Thymus (tissue), 11 donors: ENCODE measurements around the gene ZNF681. TPM values are rescaled to one million over a fixed set of nuclear protein-coding genes. Genes with fewer than 3 reads are reported as not detected.
"Not testable (repeated sequence)": the region's sequence is repeated elsewhere in the genome, so short reads cannot be mapped to it uniquely, and the experiment has no call there.

Experiments used
- DNase-seq, 9 donors: peaks; one replicate each; pipeline ENCODE4 v3.0.0-alpha.2; 2013; ENCODE audit warnings: low spot score in 9 of 9, low read depth in 6 of 9, missing footprints in 1 of 9
- H3K27ac ChIP-seq, 2 donors: one replicate each; pipeline ENCODE4 v1.5.1; 2013; ENCODE audit warnings: control low read depth in 1 of 2, low read depth in 1 of 2, low read length in 1 of 2, mild to moderate bottlenecking in 1 of 2, moderate library complexity in 1 of 2
- H3K27me3 ChIP-seq, 2 donors: one replicate each; pipeline ENCODE4 v1.5.1; 2013; ENCODE audit warnings: low read length in 1 of 2; ENCODE audit not compliant: control insufficient read depth in 2 of 2, insufficient read depth in 1 of 2
- H3K36me3 ChIP-seq, 2 donors: one replicate each; pipeline ENCODE4 v1.5.1; 2013; ENCODE audit warnings: low read length in 1 of 2, mild to moderate bottlenecking in 1 of 2, moderate library complexity in 1 of 2; ENCODE audit not compliant: control insufficient read depth in 2 of 2, insufficient read depth in 2 of 2
- H3K4me1 ChIP-seq, 2 donors: one replicate each; pipeline ENCODE4 v1.5.1; 2013; ENCODE audit warnings: low read length in 2 of 2; ENCODE audit not compliant: control insufficient read depth in 2 of 2, insufficient read depth in 2 of 2
- H3K4me3 ChIP-seq, 2 donors: one replicate each; pipeline ENCODE4 v1.5.1; 2013; ENCODE audit warnings: low read length in 2 of 2, control low read depth in 1 of 2, mild to moderate bottlenecking in 1 of 2
- H3K9me3 ChIP-seq, 2 donors: one replicate each; pipeline ENCODE4 v1.5.1; 2013; ENCODE audit warnings: low read length in 1 of 2, mild to moderate bottlenecking in 1 of 2; ENCODE audit not compliant: control insufficient read depth in 2 of 2, insufficient read depth in 1 of 2
- WGBS: extraction: QIAGEN DNeasy Blood & Tissue Kit; methylation state at CpG from one replicate; pipeline ENCODE4 v1.1.7; 2013; 5-methylcytosine and 5-hydroxymethylcytosine counted together
- polyA plus RNA-seq: library from polyadenylated mRNA; stranded (reverse); fragments of 200-250 nt; gene quantifications from one replicate; pipeline ENCODE4 v1.2.3, GENCODE V29; 2013
- total RNA-seq: library from RNA; stranded (reverse); fragments of 120-200 nt; gene quantifications from one replicate; pipeline ENCODE4 v1.2.4, GENCODE V29; 2013
- donor health status: healthy.

The ZNF681 gene
- total and polyA plus RNA-seq, 2 donors = 2.8 to 3.9 TPM

DNA sequence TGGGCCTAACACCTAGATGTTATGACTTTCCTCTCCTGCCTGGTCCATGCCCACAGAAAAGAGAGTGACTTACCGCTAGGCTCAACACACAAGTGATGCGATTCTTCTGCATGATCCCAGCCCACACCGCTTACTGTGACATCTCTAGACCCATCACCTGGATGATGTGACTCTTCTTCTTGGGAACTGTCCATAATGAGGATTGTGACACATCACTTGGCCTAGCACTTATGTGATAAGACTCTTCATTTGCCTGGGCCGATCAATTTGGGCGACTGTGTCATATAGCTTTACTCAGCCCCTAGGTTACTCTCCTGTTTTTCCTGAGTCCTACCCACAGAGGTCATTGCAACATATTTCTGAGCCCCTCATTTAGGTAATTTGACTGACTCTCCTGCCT lies 19.9 kb upstream of the ZNF681 start:
- Histone ChIP-seq H3K4me3 (no peak overlapping the region), H3K27me3 (no peaks in the 10 kb centered on the region), H3K27ac (no peak overlapping the region), H3K36me3 (peaks cover 0 to 3% of the 10 kb centered on the region in 2 donors), H3K4me1 (no peaks in the 10 kb centered on the region), H3K9me3 (no peaks in the 10 kb centered on the region)
- 97% methylated on average over 5 of the region's 5 CpGs for WGBS
- no peak for DNase-seq

DNA sequence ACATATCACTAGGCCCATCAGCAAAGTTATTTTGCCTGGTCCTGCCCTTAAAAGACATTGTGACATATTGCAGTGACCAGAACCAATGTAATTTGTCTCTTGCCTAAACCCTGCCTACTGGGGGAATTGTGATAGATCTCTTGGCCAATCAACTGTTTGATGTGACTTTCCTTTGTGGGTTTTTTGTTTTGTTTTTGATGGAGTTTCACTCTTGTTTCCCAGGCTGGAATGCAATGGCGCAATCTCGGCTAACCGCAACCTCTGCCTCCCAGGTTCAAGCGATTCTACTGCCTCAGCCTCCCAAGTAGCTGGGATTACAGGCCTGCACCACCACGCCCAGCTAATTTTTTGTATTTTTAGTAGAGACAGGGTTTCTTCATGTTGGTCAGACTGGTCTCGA lies 19.3 kb upstream of the ZNF681 start:
- H3K4me3 ChIP-seq, DNase-seq, H3K36me3 ChIP-seq, H3K9me3 ChIP-seq, H3K27me3 ChIP-seq, H3K27ac ChIP-seq, H3K4me1 ChIP-seq: not testable (repeated sequence)
- WGBS = 97% methylated on average over 6 of the region's 6 CpGs

DNA sequence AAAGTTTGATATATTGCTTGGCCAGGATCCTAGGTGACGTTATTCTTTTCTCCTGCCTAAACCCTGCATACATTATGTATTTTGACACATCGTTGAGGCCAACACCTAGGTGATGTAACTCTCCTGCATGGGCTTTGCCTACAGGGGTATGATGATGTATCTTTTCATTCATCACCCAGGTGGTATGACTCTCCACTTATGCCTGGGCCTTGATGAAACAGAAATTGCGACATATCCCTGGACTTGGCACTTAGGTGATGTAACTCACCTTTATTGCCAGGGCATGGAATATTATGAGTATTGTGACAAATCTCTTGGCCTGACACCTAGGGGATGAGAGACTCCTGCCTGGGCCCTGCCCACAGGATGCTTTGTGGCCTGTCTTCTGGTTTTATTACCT lies 18.5 kb upstream of the ZNF681 start:
- Histone ChIP-seq H3K9me3 (no peaks in the 10 kb centered on the region), H3K4me1 (no peaks in the 10 kb centered on the region), H3K4me3 (no peak overlapping the region), H3K36me3 (peaks cover 0 to 3% of the 10 kb centered on the region in 2 donors), H3K27me3 (no peaks in the 10 kb centered on the region), H3K27ac (no peak overlapping the region)
- no peak for DNase-seq
- 64% methylated on average over 3 of the region's 3 CpGs for WGBS

DNA sequence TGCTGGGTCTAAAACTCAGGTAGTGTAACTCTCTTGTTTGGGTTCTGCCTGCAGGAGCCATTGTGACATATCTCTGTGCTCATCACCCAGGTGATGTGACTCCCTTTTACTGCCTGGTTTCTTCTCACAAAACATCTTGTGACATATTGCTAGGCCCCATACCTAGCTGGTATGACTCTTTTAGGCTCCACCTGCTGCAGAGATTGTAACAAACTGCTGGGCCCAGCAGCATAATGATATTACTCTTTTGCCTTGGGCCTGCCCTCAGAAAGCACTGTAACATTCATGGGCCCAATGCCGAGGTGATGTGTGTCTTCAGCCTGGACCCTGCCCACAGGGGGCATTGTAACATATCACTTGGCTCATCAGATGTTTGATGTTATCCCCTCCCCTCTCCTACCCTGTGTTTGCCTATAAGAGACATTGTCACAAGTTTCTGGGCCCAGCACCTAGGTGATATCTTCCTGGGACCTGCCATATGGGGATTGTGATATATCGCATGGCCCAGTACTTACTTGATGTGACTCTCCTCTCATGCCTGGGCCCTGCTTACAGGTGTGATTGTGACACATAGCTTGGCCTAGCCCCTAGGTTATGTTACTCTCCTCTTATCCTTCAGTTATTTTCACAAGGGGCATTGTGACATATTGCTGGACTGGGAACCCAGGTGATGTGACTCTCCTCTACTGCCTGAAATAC lies 18.0 kb upstream of the ZNF681 start:
- DNase-seq = no peak
- 98% methylated on average over 2 of the region's 2 CpGs for WGBS
- no peak overlapping the region for H3K27ac ChIP-seq
- no peaks in the 10 kb centered on the region for H3K9me3 ChIP-seq
- peaks cover 0 to 3% of the 10 kb centered on the region in 2 donors for H3K36me3 ChIP-seq
- no peaks in the 10 kb centered on the region for H3K4me1 ChIP-seq
- H3K4me3 ChIP-seq = no peak overlapping the region
- no peaks in the 10 kb centered on the region for H3K27me3 ChIP-seq

DNA sequence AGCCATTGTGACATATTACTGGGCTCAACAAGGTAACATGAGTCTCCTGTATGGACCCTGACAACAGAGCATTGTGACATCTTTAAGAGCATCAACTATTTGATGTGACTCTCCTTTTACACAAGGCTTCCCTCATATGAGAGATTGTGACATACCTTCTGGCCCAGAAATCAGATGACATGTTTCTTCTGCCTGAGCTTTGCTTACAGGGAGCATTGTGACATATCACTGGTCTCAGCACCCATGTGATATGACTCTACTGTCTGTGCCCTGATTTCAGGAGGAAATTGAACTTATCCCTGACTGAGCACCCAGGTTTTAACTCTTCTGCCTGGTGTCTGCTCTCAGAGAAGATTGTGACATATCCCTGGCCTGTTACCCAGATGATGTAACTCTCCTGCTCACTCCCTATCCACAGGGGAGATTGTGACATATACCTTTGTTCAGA lies 15.9 kb upstream of the ZNF681 start:
- no peak overlapping the region for H3K27ac ChIP-seq
- no peak for DNase-seq

DNA sequence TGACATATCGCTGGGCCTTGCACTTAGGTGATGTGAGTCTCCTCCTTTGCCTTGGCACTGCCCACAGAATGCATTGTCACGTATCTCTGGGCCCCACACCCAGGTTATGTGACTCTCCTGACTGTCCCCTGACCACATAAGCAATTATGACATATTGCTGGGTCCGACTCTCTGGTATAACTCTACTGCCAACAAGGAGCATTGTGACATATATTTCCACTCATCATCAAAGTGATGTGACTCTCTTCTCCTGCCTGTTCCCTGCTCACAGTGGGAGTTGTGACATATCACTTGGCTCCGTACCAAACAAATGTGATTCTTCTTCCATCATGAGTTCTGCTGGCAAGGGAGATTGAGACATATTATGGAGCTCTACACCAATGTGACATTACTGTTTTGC lies 15.4 kb upstream of the ZNF681 start:
- 73% methylated on average over 4 of the region's 4 CpGs for WGBS

More for the DNA sequence above, 15.9 kb upstream of the ZNF681 start:
- no peak overlapping the region for H3K4me3 ChIP-seq
- H3K27me3 ChIP-seq = no peaks in the 10 kb centered on the region
- H3K4me1 ChIP-seq = no peaks in the 10 kb centered on the region
- H3K36me3 ChIP-seq = no peaks in the 10 kb centered on the region
- H3K9me3 ChIP-seq = no peaks in the 10 kb centered on the region

DNA sequence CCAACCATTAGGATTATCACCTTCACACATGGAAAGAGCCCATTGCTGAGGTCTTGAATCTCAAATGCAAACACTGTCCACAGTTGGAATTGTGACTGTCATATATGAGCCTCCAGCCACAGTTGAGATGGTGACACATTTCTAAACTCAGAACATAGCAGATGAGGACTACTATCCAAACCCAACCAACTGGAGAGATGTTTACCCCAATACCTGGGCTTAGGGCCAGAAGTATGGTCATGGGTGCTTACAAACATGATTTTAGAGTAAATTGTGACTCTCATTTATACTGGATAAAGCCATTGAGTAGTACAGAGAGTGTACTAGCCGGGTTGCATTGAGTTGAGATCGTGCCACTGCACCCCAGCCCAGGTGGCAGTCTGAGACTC lies 14.0 kb upstream of the ZNF681 start:
- Histone ChIP-seq H3K9me3 (no peaks in the 10 kb centered on the region), H3K4me1 (no peaks in the 10 kb centered on the region), H3K36me3 (no peaks in the 10 kb centered on the region), H3K27ac (no peak overlapping the region), H3K27me3 (no peaks in the 10 kb centered on the region), H3K4me3 (no peak overlapping the region)
- DNase-seq = no peak
- 95% methylated on average over 2 of the region's 2 CpGs for WGBS

More for the DNA sequence above, 15.4 kb upstream of the ZNF681 start:
- Histone ChIP-seq H3K4me3 (no peak overlapping the region), H3K4me1 (no peaks in the 10 kb centered on the region), H3K27ac (no peak overlapping the region), H3K27me3 (no peaks in the 10 kb centered on the region), H3K36me3 (no peaks in the 10 kb centered on the region), H3K9me3 (no peaks in the 10 kb centered on the region)
- no peak for DNase-seq

DNA sequence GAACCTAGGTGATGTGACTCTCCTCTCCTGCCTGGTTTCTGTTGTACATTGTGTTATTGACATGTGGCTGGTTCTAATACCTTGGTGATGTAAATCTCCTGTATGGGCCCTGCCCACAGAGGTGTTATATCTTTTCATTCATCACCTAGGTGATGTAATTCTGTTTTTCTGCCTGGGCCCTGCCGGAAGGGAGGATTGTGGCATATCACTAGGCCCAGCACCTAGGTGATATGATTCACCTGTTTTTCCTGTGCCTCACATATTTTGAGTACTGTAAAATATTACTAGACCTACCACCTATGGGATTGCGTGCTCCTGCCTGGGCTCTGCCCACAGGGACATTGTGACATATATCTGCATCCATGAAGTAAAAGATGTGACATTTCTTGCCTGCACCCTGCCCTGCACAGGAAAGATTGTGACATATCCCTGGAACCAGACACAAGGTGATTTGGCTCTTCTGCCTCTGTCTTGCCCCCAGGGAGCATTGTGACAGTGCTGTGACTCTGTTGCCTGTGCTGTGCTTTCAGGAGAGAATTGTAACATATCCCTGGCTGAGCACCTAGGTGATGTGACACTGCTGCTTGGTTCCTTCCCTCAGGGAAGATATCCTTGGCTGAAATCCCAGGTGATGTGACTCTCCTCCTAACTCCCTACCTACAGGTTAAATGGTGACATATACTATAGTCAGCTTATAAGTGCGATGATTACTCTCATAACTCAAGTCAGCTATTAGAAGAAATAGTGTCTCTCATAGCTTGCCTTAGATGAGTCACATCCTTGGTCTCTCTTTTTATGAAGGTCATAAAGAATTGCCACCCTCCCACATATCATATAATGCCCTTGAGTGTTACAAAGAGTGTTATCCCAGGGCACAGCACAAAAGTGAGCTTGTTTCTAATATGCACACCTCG lies 13.3 kb upstream of the ZNF681 start:
- Histone ChIP-seq H3K27me3 (no peaks in the 10 kb centered on the region), H3K9me3 (no peaks in the 10 kb centered on the region), H3K4me3 (no peak overlapping the region), H3K27ac (no peak overlapping the region), H3K4me1 (no peaks in the 10 kb centered on the region), H3K36me3 (no peaks in the 10 kb centered on the region)
- 97% methylated on average over 4 of the region's 4 CpGs for WGBS
- DNase-seq = no peak

DNA sequence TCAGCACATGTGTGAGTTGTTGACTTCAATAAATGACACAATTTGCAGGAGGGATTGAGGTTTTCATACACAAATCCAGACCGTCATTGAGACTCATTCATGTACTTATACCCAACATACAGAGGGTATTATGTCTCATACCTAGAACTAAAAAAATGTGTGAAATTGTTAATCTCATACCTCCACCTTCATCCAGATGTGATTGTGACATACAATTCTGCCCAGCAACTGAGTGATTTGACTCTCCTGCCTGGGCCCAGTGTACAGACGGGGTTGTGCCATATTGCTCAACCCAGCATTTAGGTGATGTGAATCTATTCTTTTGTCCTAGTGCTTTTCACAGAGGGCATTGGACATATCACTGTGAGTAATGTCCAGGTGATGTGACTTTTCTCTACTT lies 12.6 kb upstream of the ZNF681 start:
- WGBS = 78% methylated on average over 2 of the region's 2 CpGs

More for the DNA sequence above, 12.6 kb upstream of the ZNF681 start:
- Histone ChIP-seq H3K4me3 (no peak overlapping the region), H3K4me1 (no peaks in the 10 kb centered on the region), H3K27ac (no peak overlapping the region), H3K36me3 (no peaks in the 10 kb centered on the region), H3K9me3 (no peaks in the 10 kb centered on the region), H3K27me3 (no peaks in the 10 kb centered on the region)
- no peak for DNase-seq
